Activated CD4-positive, alpha-beta memory T cell treated with anti-CD3 and anti-CD28 coated beads for 36 hours (primary cell): ENCODE results near the gene NHS. TPM values are rescaled to one million over a fixed set of nuclear protein-coding genes. Genes with fewer than 3 reads are reported as not detected.

ENCODE experiments used
- CTCF ChIA-PET: fragments of 350-600 bp; sonication (Branson Sonifier 250); formaldehyde crosslinking; loops from one replicate; lab custom pipeline; 2021; ENCODE audit warnings: antibody characterized with exemption, inconsistent platforms; lab: Charles Lee
- POLR2A ChIA-PET: fragments of 350-600 bp; sonication (Branson Sonifier 250); formaldehyde crosslinking; loops from one replicate; lab custom pipeline; 2021; ENCODE audit warnings: antibody characterized with exemption; lab: Charles Lee
- DNase-seq: peaks from one replicate; pipeline ENCODE4 v3.0.0-alpha.2; 2020
- H3K27ac Mint-ChIP-seq: one replicate; pipeline ENCODE4 v1.8.0; 2021; ENCODE audit warnings: mixed read lengths
- H3K27me3 Mint-ChIP-seq: one replicate; pipeline ENCODE4 v1.8.0; 2021; ENCODE audit warnings: mixed read lengths
- H3K36me3 Mint-ChIP-seq: one replicate; pipeline ENCODE4 v1.8.0; 2021; ENCODE audit warnings: mixed read lengths
- H3K4me1 Mint-ChIP-seq: one replicate; pipeline ENCODE4 v1.8.0; 2021; ENCODE audit warnings: low read depth, mixed read lengths
- H3K4me3 Mint-ChIP-seq: one replicate; pipeline ENCODE4 v1.8.0; 2021; ENCODE audit warnings: mild to moderate bottlenecking, mixed read lengths
- H3K9me3 Mint-ChIP-seq: one replicate; pipeline ENCODE4 v1.8.0; 2021; ENCODE audit warnings: mixed read lengths
- intact Hi-C: fragments of 100-400 bp; cut with micrococcal nuclease; formaldehyde crosslinking; loops from one replicate; pipeline ENCODE4 v1.15.1; 2023
- total RNA-seq, 2 experiments: library from RNA; stranded (reverse); gene quantifications; one replicate each; pipeline ENCODE4 v1.2.3, GENCODE V29; 2021

The NHS gene
- total RNA-seq, 2 experiments from 2014 or later = 4.8 to 5.0 TPM

DNA sequence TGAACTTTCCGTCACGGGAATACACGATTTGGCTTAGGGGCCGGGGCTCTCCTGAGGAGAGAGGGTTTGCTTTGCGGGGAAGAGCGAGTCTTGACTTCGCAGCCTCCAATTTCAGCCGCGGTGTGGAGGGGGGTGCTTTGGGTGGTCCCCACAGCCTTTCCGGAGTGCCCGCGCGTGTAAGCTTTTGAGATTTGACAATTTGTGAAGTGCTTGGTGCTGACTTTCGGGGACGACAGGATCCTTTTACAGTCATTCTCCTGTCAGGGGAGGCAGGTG lies 362.6 kb downstream of the NHS start:
- Mint-ChIP-seq H3K9me3 (no peaks in the 10 kb centered on the region), H3K27ac (peak overlapping the region; percentile 43), H3K4me1 (peaks cover 22% of the 10 kb centered on the region), H3K27me3 (peaks cover 4% of the 10 kb centered on the region), H3K4me3 (peak overlapping the region; percentile 75), H3K36me3 (no peaks in the 10 kb centered on the region)
- intact Hi-C loops = loop anchor here (2.0 to 5.0 kb wide), 5 partner anchors 33 to 870 kb away; partner anchors contain the start of gene REPS2
- DNase-seq = peak; percentile 34
- ChIA-PET POLR2A (no interaction called here), CTCF (no interaction called here)

DNA sequence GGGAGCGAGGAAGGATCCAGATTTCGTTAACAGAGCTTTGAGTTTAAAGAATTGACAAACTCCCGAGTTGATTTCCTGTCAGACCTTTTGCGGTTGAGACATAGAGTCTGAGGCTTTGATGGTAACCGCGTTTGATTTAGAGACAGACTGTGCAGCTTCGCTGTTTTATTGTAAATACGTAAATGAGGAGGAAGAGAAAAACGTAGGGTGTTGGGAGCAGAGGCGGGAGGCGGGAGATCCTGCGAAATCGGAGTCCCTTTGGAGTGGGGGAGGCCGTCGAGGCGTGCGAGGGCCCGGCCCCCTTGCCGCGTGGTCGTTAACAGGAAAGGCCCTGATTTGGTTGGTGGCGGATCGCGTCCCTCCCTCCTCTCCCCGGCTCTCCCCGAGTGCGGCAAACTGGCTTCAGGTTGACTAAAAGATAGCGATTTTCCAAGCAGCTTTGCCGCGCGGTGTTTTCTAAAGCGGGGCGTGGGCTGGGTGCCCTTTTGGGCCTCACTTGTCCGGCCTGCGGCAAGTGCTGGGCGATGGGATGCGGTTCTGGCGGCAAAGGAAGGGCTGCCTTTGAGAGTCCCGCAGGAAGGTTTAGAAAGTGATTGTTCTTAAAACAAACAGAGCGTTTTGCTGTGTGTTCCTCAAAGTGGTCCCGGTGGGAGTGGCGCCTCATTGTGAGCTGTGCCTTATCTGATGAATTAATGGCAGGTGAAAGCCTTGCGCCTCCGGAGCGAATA lies 363.1 kb downstream of the NHS start:
- CTCF ChIA-PET = no interaction called here
- H3K9me3 Mint-ChIP-seq = no peaks in the 10 kb centered on the region
- POLR2A ChIA-PET = no interaction called here
- H3K27ac Mint-ChIP-seq = peak overlapping the region; percentile 43
- no peaks in the 10 kb centered on the region for H3K36me3 Mint-ChIP-seq
- H3K4me1 Mint-ChIP-seq = peaks cover 22% of the 10 kb centered on the region
- peaks cover 4% of the 10 kb centered on the region for H3K27me3 Mint-ChIP-seq
- DNase-seq = peak; percentile 46
- intact Hi-C loops = loop anchor here (1.0 to 5.0 kb wide), 7 partner anchors 33 to 871 kb away; partner anchors contain the start of genes CDKL5 and REPS2
- H3K4me3 Mint-ChIP-seq = peak overlapping the region; percentile 75

DNA sequence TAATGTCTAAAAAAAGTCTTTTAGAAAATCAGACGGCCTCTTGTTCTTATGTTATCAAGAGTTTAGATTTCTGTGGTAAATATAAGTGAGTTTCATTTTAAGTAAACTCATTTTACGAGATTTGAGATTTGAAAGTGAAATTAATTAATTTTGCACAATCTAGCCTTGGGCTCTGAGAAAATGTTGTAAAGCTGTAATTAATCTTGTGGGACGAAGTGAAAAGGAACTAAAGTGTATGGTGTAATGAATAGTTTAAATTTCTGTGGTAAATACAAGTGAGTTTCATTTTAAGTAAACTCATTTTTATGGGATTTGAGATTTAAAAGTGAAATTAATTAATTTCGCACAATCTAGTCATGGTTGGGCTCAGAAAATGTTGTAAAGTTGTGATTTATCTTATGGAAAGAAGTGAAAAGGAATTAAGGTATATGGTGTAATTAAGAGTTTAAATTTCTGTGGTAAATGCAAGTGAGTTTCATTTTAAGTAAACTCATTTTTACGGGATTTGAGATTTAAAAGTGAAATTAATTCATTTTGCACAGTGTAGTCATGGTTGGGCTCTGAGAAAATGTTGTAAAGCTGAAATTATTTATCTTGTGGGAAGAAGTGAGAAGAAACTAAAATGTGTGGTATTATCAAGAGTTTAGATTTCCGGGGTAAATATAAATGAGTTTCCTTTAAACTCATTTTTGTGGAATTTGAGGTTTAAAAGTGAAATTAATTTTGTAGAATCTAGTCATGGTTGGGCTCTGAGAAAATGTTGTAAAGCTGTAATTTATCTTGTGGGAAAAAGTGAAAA lies 363.9 kb downstream of the NHS start:
- ChIA-PET CTCF (no interaction called here), POLR2A (interaction anchor here (0.5 kb wide), 1 partner anchor 967 kb away, joined by 3 read pairs; no protein-coding TSS in a partner anchor)
- H3K27me3 Mint-ChIP-seq = peaks cover 4% of the 10 kb centered on the region
- intact Hi-C loops = loop anchor here (1.0 to 5.0 kb wide), 5 partner anchors 72 to 872 kb away; partner anchors contain the start of genes CDKL5 and REPS2
- no peaks in the 10 kb centered on the region for H3K9me3 Mint-ChIP-seq
- H3K27ac Mint-ChIP-seq = peak overlapping the region; percentile 43
- H3K4me1 Mint-ChIP-seq = peaks cover 22% of the 10 kb centered on the region
- no peak for DNase-seq
- peak overlapping the region; percentile 75 for H3K4me3 Mint-ChIP-seq
- H3K36me3 Mint-ChIP-seq = no peaks in the 10 kb centered on the region

DNA sequence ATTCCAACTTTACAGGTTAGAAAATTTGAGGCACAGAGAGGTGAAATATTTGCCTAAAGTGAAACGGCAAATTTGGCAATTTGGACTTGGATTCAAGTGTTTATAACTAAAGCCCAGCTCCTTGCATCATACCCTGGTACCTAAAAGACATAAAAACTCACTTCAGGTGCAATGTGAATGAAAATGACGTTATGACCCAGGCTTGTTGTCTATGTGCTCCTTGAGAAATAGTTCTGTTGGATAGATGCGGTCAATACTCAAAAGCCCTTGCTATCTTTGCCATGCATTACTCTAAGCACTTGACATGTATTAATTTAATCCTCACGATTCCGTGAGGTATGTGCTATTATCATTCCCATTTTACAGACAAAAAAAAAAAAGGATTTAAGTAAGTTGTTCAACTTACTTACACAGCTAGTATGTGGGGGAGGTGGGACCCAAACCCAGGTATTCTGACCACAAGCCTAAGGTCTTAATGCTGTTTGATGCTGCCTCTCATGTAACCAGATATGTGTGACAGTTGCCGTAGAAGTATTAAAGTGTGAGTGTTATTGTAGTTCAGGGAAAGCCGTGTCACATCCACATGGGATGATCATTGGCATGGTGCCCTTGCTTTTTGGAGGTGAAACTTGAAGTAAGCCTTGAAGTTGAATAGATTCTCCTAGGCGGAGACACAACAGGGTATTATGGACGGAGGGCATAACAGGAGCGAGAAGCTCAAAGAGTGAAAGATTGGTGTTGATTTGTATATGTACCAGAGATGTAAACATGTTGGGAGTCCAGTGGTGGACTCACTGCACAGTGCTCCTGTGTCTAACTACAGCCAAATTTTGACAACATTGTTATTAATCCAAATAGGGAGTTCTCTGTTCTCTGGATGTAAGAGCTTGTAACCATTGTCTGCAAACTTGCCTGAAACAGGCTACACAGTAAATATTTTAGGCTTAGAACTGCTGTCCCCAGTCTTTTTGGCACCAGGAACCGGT lies 365.4 kb downstream of the NHS start:
- ChIA-PET POLR2A (no interaction called here), CTCF (no interaction called here)
- Mint-ChIP-seq H3K4me3 (no peak overlapping the region), H3K9me3 (no peaks in the 10 kb centered on the region), H3K36me3 (no peaks in the 10 kb centered on the region), H3K4me1 (peaks cover 22% of the 10 kb centered on the region), H3K27ac (no peak overlapping the region), H3K27me3 (peaks cover 4% of the 10 kb centered on the region)
- DNase-seq = no peak
- intact Hi-C loops = loop anchor here (10.0 kb wide), 1 partner anchor 634 kb away; no protein-coding TSS in a partner anchor

DNA sequence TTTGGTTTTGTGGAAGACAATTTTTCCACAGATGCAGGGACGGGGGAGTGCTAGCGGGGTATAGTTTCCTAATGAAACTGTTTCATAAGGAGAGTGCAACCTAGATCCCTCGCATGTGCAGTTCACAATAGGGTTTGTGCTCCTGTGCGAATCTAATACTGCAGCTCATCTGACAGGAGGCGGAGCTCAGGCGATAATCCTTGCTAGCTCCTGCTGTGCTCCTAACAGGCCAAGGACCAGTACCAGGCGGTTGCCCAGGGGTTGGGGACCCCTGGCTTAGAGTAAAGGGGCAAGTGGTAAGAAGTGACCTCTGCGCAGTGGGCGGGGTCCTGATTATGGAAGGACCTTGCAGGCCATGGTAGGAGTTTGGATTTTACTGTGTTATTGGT lies 366.1 kb downstream of the NHS start:
- Mint-ChIP-seq H3K4me1 (peaks cover 22% of the 10 kb centered on the region), H3K27me3 (peaks cover 4% of the 10 kb centered on the region), H3K36me3 (no peaks in the 10 kb centered on the region), H3K4me3 (no peak overlapping the region), H3K27ac (no peak overlapping the region), H3K9me3 (no peaks in the 10 kb centered on the region)
- intact Hi-C loops = loop anchor here (10.0 kb wide), 1 partner anchor 634 kb away; no protein-coding TSS in a partner anchor
- ChIA-PET CTCF (no interaction called here), POLR2A (no interaction called here)
- DNase-seq = no peak

DNA sequence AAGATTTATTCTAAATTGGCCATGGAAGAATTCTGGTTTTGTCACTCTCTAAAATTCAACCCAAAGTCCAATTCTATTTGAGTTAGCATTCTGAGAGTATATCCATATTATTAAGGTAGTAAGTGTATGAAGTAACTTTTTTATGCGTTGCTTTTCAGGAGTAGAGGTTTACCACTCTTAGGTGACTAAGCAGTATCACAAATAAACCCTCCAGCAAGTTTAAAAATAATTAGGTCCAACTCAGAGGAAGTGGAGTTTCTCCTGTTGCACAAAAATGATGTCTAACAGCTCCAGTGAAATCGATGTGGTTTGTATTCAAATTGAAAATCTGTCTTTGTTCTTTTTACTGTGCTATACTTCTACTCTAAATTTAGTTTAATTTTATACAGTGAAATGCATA lies 368.9 kb downstream of the NHS start:
- Mint-ChIP-seq H3K27me3 (peaks cover 4% of the 10 kb centered on the region), H3K36me3 (no peaks in the 10 kb centered on the region), H3K4me1 (peaks cover 9% of the 10 kb centered on the region), H3K9me3 (no peaks in the 10 kb centered on the region), H3K4me3 (no peak overlapping the region), H3K27ac (no peak overlapping the region)
- no peak for DNase-seq
- intact Hi-C loops = loop anchor here (10.0 kb wide), 1 partner anchor 631 kb away; no protein-coding TSS in a partner anchor
- ChIA-PET CTCF (no interaction called here), POLR2A (no interaction called here)

DNA sequence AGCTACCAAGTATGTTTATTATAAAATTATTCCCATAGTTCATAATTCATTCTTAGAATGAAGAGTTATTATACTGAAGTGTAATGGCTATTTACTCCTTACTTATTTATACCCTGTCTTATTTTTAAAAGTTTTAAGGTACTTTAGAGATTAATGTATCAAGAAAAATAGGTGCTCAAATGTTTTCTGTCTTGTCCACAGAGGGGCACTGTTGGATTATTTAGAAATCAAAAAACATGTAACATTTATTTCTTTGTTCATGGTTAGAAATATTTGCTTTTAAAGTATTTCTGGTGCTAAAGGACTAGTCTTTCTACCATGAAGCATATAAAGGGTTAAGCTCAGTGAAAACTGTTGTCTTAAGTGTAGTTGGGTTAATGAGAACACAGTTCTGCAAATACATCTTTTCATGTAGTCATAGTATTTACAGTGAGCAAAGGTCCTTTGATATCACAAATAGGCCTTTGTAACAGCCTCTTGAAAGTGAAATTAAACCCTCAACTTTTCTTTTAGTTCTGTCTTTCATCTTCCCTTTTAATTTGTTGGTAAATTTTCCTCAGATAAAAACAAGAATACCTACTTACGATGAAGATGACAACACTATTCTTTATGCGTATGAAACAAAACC lies 370.0 kb downstream of the NHS start:
- POLR2A ChIA-PET = no interaction called here
- Mint-ChIP-seq H3K27ac (no peak overlapping the region), H3K36me3 (no peaks in the 10 kb centered on the region), H3K9me3 (no peaks in the 10 kb centered on the region), H3K4me3 (no peak overlapping the region), H3K27me3 (peaks cover 4% of the 10 kb centered on the region), H3K4me1 (peaks cover 3% of the 10 kb centered on the region)
- no peak for DNase-seq
- CTCF ChIA-PET = interaction anchor here (0.6 to 1.6 kb wide), 3 partner anchors 359 to 1356 kb away, joined by 3 to 4 read pairs (median 3); no protein-coding TSS in a partner anchor
- intact Hi-C loops = loop anchor here (10.0 kb wide), 1 partner anchor 630 kb away; no protein-coding TSS in a partner anchor

DNA sequence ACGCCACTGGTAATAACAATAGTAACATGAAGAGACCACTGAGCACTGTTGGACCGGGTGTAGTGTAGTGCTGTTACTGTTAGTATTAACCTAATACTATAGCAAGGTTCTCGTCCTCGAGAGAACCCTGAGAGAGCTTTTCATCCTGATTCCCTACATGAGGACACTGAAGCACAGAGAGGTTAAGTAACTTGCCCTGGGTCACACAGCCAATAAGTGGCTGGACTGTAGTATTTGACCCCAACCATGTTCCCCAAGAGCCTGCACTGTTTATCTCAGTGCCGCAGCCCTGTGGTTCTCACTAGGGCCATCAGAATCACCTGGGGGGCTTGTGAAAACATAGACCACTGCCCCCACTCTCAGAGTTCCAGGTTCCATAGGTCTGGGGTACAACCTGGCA lies 372.7 kb downstream of the NHS start:
- POLR2A ChIA-PET = no interaction called here
- no peaks in the 10 kb centered on the region for H3K9me3 Mint-ChIP-seq
- no peak for DNase-seq
- H3K4me3 Mint-ChIP-seq = no peak overlapping the region
- H3K27ac Mint-ChIP-seq = no peak overlapping the region
- peaks cover 3% of the 10 kb centered on the region for H3K36me3 Mint-ChIP-seq
- CTCF ChIA-PET = no interaction called here
- H3K4me1 Mint-ChIP-seq = no peaks in the 10 kb centered on the region
- intact Hi-C loops = loop anchor here (10.0 kb wide), 1 partner anchor 627 kb away; no protein-coding TSS in a partner anchor
- H3K27me3 Mint-ChIP-seq = no peaks in the 10 kb centered on the region

DNA sequence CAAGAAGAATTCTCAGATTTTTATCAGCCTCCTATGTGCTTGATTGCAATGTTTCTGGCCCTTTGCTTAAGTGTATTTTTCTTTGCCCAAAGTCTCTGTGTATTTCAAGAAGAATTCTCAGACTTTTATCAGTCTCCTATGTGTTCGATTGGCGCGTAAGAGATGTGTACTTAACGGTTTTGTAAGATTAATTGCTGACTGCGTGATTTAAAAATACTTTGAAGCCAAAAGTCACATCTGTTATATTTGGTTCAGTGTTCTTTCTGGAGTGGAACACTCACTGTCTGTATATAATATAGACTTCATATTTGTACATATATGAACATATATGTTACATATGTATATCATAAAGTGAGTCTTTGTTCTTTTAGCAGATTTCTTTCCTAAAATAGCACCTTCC lies 373.7 kb downstream of the NHS start:
- H3K4me3 Mint-ChIP-seq = no peak overlapping the region
- intact Hi-C loops = loop anchor here (10.0 kb wide), 1 partner anchor 626 kb away; no protein-coding TSS in a partner anchor
- ChIA-PET CTCF (no interaction called here), POLR2A (no interaction called here)
- H3K27ac Mint-ChIP-seq = no peak overlapping the region
- peaks cover 3% of the 10 kb centered on the region for H3K36me3 Mint-ChIP-seq
- H3K27me3 Mint-ChIP-seq = no peaks in the 10 kb centered on the region
- DNase-seq = no peak
- H3K4me1 Mint-ChIP-seq = no peaks in the 10 kb centered on the region
- H3K9me3 Mint-ChIP-seq = no peaks in the 10 kb centered on the region

DNA sequence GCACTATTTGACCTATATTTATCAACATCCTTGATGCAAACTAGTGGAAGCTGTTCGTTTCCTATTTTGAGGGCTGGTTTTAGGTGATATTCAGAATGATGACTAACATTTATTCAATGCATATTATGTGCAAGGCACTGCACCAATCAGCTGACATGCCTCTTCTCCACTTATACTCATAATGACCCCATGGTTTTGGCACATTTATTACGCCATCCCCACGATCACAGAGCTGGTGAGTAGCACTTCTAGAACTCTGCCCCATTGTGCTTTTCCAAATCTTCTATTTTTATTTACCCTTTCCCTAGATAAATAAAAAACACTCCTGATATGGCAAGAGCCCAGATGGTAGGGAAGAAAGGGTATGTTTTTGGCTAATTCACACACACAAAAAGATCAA lies 375.4 kb downstream of the NHS start:
- CTCF ChIA-PET = no interaction called here
- POLR2A ChIA-PET = no interaction called here
- Mint-ChIP-seq H3K4me1 (no peaks in the 10 kb centered on the region), H3K4me3 (no peak overlapping the region), H3K36me3 (peaks cover 3% of the 10 kb centered on the region), H3K9me3 (no peaks in the 10 kb centered on the region), H3K27me3 (no peaks in the 10 kb centered on the region), H3K27ac (no peak overlapping the region)
- intact Hi-C loops = no loop called here
- DNase-seq = no peak

DNA sequence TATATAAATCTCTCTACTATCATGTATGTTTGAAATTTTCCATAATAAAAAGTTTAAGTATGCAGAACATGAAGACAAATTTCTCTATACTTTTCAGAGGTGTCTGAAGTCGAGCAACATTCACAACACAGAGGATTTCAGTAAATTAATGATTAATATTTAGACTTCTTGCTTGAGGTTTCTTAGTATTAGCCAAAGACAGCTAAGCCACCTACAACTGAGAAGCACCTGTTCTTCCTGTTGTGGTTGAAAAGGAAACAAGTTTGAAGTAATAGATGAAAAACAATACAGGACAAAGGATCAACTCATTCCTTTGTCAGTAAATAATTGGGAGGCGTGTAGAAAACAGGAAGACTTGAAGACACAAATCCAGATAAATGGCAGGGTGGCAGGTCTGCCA lies 383.4 kb downstream of the NHS start:
- Mint-ChIP-seq H3K27me3 (no peaks in the 10 kb centered on the region), H3K27ac (no peak overlapping the region), H3K4me3 (no peak overlapping the region), H3K36me3 (no peaks in the 10 kb centered on the region), H3K4me1 (peaks cover 2% of the 10 kb centered on the region), H3K9me3 (no peaks in the 10 kb centered on the region)
- ChIA-PET POLR2A (no interaction called here), CTCF (no interaction called here)
- intact Hi-C loops = no loop called here
- DNase-seq = no peak
